Measurements from ENCODE around the gene SYT10.

DNA sequence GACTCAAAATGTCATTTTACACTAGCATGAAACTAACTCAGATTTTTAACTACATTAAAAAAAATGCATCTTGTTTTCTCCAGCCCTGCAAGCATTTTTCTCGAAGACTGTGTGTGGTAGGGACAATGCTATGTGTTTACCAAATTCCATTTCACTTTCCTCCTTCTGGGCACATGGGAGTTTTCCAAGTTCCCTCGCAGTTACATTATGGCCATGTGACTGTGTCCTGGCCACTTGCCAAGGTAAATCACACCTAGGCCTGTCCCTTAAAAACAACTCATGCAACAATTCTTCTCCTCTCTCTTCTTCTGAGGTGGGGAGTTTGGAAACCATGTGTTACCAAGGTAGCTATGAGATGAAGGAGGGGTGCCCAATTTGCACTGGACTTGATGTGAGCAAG is 108.7 kb downstream of the SYT10 start:
- TF ChIP-seq, protein P1, sequence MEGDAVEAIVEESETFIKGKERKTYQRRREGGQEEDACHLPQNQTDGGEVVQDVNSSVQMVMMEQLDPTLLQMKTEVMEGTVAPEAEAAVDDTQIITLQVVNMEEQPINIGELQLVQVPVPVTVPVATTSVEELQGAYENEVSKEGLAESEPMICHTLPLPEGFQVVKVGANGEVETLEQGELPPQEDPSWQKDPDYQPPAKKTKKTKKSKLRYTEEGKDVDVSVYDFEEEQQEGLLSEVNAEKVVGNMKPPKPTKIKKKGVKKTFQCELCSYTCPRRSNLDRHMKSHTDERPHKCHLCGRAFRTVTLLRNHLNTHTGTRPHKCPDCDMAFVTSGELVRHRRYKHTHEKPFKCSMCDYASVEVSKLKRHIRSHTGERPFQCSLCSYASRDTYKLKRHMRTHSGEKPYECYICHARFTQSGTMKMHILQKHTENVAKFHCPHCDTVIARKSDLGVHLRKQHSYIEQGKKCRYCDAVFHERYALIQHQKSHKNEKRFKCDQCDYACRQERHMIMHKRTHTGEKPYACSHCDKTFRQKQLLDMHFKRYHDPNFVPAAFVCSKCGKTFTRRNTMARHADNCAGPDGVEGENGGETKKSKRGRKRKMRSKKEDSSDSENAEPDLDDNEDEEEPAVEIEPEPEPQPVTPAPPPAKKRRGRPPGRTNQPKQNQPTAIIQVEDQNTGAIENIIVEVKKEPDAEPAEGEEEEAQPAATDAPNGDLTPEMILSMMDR (IDR thresholded peaks at IDR 0.05), result no peak
- TF ChIP-seq SIN3A (IDR thresholded peaks at IDR 0.05; ENCODE audit: borderline replicate concordance, insufficient read depth, low read depth, low read length) (no peak), POLR2AphosphoS5 (IDR thresholded peaks at IDR 0.05; ENCODE audit: low read depth, low read length) (no peak), TCF7L2 (IDR thresholded peaks at IDR 0.05; ENCODE audit: low read depth, low read length) (no peak)
- TF ChIP-seq, protein P2, sequence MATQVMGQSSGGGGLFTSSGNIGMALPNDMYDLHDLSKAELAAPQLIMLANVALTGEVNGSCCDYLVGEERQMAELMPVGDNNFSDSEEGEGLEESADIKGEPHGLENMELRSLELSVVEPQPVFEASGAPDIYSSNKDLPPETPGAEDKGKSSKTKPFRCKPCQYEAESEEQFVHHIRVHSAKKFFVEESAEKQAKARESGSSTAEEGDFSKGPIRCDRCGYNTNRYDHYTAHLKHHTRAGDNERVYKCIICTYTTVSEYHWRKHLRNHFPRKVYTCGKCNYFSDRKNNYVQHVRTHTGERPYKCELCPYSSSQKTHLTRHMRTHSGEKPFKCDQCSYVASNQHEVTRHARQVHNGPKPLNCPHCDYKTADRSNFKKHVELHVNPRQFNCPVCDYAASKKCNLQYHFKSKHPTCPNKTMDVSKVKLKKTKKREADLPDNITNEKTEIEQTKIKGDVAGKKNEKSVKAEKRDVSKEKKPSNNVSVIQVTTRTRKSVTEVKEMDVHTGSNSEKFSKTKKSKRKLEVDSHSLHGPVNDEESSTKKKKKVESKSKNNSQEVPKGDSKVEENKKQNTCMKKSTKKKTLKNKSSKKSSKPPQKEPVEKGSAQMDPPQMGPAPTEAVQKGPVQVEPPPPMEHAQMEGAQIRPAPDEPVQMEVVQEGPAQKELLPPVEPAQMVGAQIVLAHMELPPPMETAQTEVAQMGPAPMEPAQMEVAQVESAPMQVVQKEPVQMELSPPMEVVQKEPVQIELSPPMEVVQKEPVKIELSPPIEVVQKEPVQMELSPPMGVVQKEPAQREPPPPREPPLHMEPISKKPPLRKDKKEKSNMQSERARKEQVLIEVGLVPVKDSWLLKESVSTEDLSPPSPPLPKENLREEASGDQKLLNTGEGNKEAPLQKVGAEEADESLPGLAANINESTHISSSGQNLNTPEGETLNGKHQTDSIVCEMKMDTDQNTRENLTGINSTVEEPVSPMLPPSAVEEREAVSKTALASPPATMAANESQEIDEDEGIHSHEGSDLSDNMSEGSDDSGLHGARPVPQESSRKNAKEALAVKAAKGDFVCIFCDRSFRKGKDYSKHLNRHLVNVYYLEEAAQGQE (IDR thresholded peaks at IDR 0.05; ENCODE audit: insufficient read depth in 1 of 2, low read depth in 2 of 2, low read length in 1 of 2), result no peak

Measured in Panc1 (cell line).